Mesothelial cell of epicardium (in vitro differentiated cells): Measurements from ENCODE around the gene NUTF2. TPM values are rescaled to one million over a fixed set of nuclear protein-coding genes. Genes with fewer than 3 reads are reported as not detected.

Experiments
- DNase-seq, 2 experiments: peaks; one replicate each; pipeline ENCODE4 v3.0.0; 2021; ENCODE audit warnings: low spot score in 2 of 2; ENCODE audit not compliant: unreplicated experiment in 2 of 2
- H3K27ac Mint-ChIP-seq: 2 replicates; pipeline ENCODE4 v1.8.0; 2021; ENCODE audit warnings: mixed read lengths
- H3K27me3 Mint-ChIP-seq: 2 replicates; pipeline ENCODE4 v1.8.0; 2021; ENCODE audit warnings: low read depth, mixed read lengths
- H3K36me3 Mint-ChIP-seq: 2 replicates; pipeline ENCODE4 v1.8.0; 2021; ENCODE audit warnings: mixed read lengths
- H3K4me1 Mint-ChIP-seq: 2 replicates; pipeline ENCODE4 v1.8.0; 2021; ENCODE audit warnings: mixed read lengths
- H3K4me3 Mint-ChIP-seq: 2 replicates; pipeline ENCODE4 v1.8.0; 2021; ENCODE audit warnings: mild to moderate bottlenecking, moderate library complexity, mixed read lengths
- H3K9me3 Mint-ChIP-seq: 2 replicates; pipeline ENCODE4 v1.8.0; 2021; ENCODE audit warnings: mixed read lengths
- CTCF ChIP-seq: fragments of 200-600 bp; sonication (generic); IDR thresholded peaks from one replicate; pipeline ENCODE4 v1.5.0; 2021; ENCODE audit warnings: antibody characterized with exemption; ENCODE audit not compliant: unreplicated experiment
- total RNA-seq: library from RNA; stranded (reverse); gene quantifications from 3 replicates; pipeline ENCODE4 v1.2.1, GENCODE V29; 2021

Gene NUTF2
- total RNA-seq, 1 donor from 2014 or later: 130 TPM

- Mint-ChIP-seq H3K4me1 (peaks cover 44% of the 10 kb centered on the region), H3K9me3 (no peaks in the 10 kb centered on the region), H3K4me3 (peak overlapping the region; percentile 94), H3K27me3 (no peaks in the 10 kb centered on the region), H3K36me3 (no peaks in the 10 kb centered on the region), H3K27ac (peak overlapping the region; percentile 93)
- TF ChIP-seq CTCF: no peak
- no peak for DNase-seq
Observed at GRCh38 chr16:67841198-67841815, 5.4 kb upstream of the NUTF2 start.

GRCh38 chr16:67841816-67842508 lies 4.8 kb upstream of the NUTF2 start, which contains the start of gene THAP11:
THAP11 (plus strand) TSS chr16:67842320; CDS start chr16:67842555, 235 bp downstream.
- Mint-ChIP-seq H3K27me3 (no peaks in the 10 kb centered on the region), H3K4me1 (peaks cover 44% of the 10 kb centered on the region), H3K9me3 (no peaks in the 10 kb centered on the region), H3K27ac (peak within 1 kb of the TSS; percentile 95), H3K4me3 (peak within 1 kb of the TSS; percentile 96), H3K36me3 (no peaks in the 10 kb centered on the region)
- peak; percentile 90 to 97 for DNase-seq
- peak; percentile 83 for TF ChIP-seq CTCF

- peaks cover 45% of the 10 kb centered on the region for H3K4me1 Mint-ChIP-seq
- H3K4me3 Mint-ChIP-seq: peak overlapping the region; percentile 96
- no peaks in the 10 kb centered on the region for H3K27me3 Mint-ChIP-seq
- no peak for TF ChIP-seq CTCF
- peak; percentile 31 to 67 for DNase-seq
- H3K36me3 Mint-ChIP-seq: no peaks in the 10 kb centered on the region
- H3K27ac Mint-ChIP-seq: peak overlapping the region; percentile 95
- H3K9me3 Mint-ChIP-seq: no peaks in the 10 kb centered on the region
Observed at GRCh38 chr16:67842509-67843342, 4.0 kb upstream of the NUTF2 start.

- peak overlapping the region; percentile 96 for H3K4me3 Mint-ChIP-seq
- H3K36me3 Mint-ChIP-seq: no peaks in the 10 kb centered on the region
- DNase-seq: no peak
- no peaks in the 10 kb centered on the region for H3K9me3 Mint-ChIP-seq
- no peak for TF ChIP-seq CTCF
- H3K4me1 Mint-ChIP-seq: peaks cover 47% of the 10 kb centered on the region
- H3K27me3 Mint-ChIP-seq: no peaks in the 10 kb centered on the region
- H3K27ac Mint-ChIP-seq: peak overlapping the region; percentile 95
Observed at GRCh38 chr16:67843343-67843765, 3.4 kb upstream of the NUTF2 start.

GRCh38 chr16:67844497-67844896 lies 2.2 kb upstream of the NUTF2 start:
- Mint-ChIP-seq H3K27ac (peak overlapping the region; percentile 64), H3K36me3 (no peaks in the 10 kb centered on the region), H3K9me3 (no peaks in the 10 kb centered on the region), H3K27me3 (no peaks in the 10 kb centered on the region), H3K4me1 (peaks cover 50% of the 10 kb centered on the region), H3K4me3 (peak overlapping the region; percentile 96)
- no peak for TF ChIP-seq CTCF
- no peak for DNase-seq
